Heart right ventricle (tissue), 16 donors: ENCODE data around the gene PPP1R15A. TPM values are rescaled to one million over a fixed set of nuclear protein-coding genes. Genes with fewer than 3 reads are reported as not detected.
A peak's percentile ranks its signal among the peaks of the same experiment; 100 is the strongest.

ENCODE experiments used
- ATAC-seq, 8 donors: fragments of 200-7000 bp; cut with Tn5 transposase; one replicate each; pipeline ENCODE4 v1.9.1; 2020; ENCODE audit warnings: mild to moderate bottlenecking in 8 of 8, moderate library complexity in 8 of 8, moderate number of reproducible peaks in 1 of 8
- DNase-seq, 2 donors: peaks; one replicate each; pipeline ENCODE4 v3.0.0-alpha.2; 2020
- H3K27ac ChIP-seq, 10 donors: fragments of 200-600 bp; sonication (generic) in 2 of 10; one replicate each; pipeline versions ENCODE4 v1.5.0 to v1.8.0; 2020 to 2022; ENCODE audit warnings: mild to moderate bottlenecking in 3 of 10
- H3K27me3 ChIP-seq, 7 donors: fragments of 200-600 bp; one replicate each; pipeline ENCODE4 v1.8.0; 2021 to 2022; ENCODE audit warnings: mild to moderate bottlenecking in 2 of 7
- H3K36me3 ChIP-seq, 9 donors: fragments of 200-600 bp; sonication (generic) in 1 of 9; one replicate each; pipeline versions ENCODE4 v1.5.0 to v1.8.0; 2020 to 2022; ENCODE audit warnings: mild to moderate bottlenecking in 2 of 9
- H3K4me1 ChIP-seq, 9 donors: fragments of 200-600 bp; sonication (generic) in 1 of 9; one replicate each; pipeline versions ENCODE4 v1.5.0 to v1.8.0; 2020 to 2022; ENCODE audit warnings: mild to moderate bottlenecking in 4 of 9
- H3K4me3 ChIP-seq, 10 donors: fragments of 200-600 bp; sonication (generic) in 2 of 10; one replicate each; pipeline versions ENCODE4 v1.5.0 to v1.8.0; 2020 to 2022; ENCODE audit warnings: mild to moderate bottlenecking in 7 of 10, moderate library complexity in 2 of 10
- H3K9me3 ChIP-seq, 11 donors: fragments of 200-600 bp in 10 of 11; sonication (generic) in 2 of 11; one replicate each; pipeline versions ENCODE4 v1.5.0 to v1.8.0; 2013 to 2022; ENCODE audit warnings: mild to moderate bottlenecking in 2 of 11, control low read depth in 1 of 11, moderate library complexity in 1 of 11
- WGBS, 2 donors: extraction: QIAGEN DNeasy Blood & Tissue Kit; methylation state at CpG; one replicate each; pipeline ENCODE4 v1.1.7; 2013; ENCODE audit warnings: inconsistent platforms in 1 of 2; 5-methylcytosine and 5-hydroxymethylcytosine counted together
- intact Hi-C, 10 donors: fragments of 100-400 bp; cut with DNase I; formaldehyde crosslinking; loops; one replicate each; pipeline versions ENCODE4 v1.11.1 to v1.14.2; 2022
- polyA plus RNA-seq, 2 donors: library from polyadenylated mRNA; stranded (reverse); fragments of 200-250 nt; gene quantifications; one replicate each; pipeline ENCODE4 v1.2.3, GENCODE V29; 2013
- total RNA-seq, 10 donors: library from RNA; stranded (reverse); fragmentation: NEBNext Ultra II Directional in 3 of 10; extraction: Animal tissue kit (Norgen Biotek cat#: 25700) in 3 of 10; gene quantifications; one replicate each; pipeline versions ENCODE4 v1.2.1 to v1.2.4, GENCODE V29; 2021 to 2023
- TF ChIP-seq, protein P1 (sequence below), 9 donors: fragments of 200-600 bp; sonication (generic) in 2 of 9; IDR thresholded peaks; one replicate each; pipeline versions ENCODE4 v1.5.0 to v1.8.0; 2021 to 2022; ENCODE audit warnings: antibody characterized with exemption in 9 of 9, mild to moderate bottlenecking in 5 of 9, moderate library complexity in 1 of 9
- donor health status: Arrhythmogenic right ventricular cardiomyopathy.
- donor health status: ischemic (EF 13 %, LVEDD 7.1; RV severe dilation, severe dysfunction).
- donor health status: healthy with polysubstance abuse.
- donor health status: DM: no; HTN: yes; CAD: no.
- donor health status: DM: no; HTN: no; CAD: no.
- donor health status: ischemic (EF 25% LVEDD 6.9; RV normal size, moderate dysfunction).
- donor health status: ischemic (EF 25% LVEDD 5.7; RV mildly dilated, moderate dysfunction).
- donor health status: healthy.
- donor health status: DM: yes; HTN: yes; CAD: no.
- donor health status: Ischemic cardiomyopathy.
- donor health status: ischemic (EF 35%, LVEDD 5.7; RV mildly dilated, moderate dysfunction).
- donor health status: nonischemic (EF 11% LVEDD 7.7; RV severe dilation, severe dysfunction).
- donor health status: DM: yes; HTN: yes; CAD: no.
- donor health status: PGD.
- donor health status: ischemic (EF 29% LVEDD 5.4; RV normal size, mild dysfunction).
- donor health status: nonischemic (EF 23%, LVEDD 6.1; RV moderate dilation, normal function).

The PPP1R15A gene
- total and polyA plus RNA-seq, 12 donors: 55.4 to 192 (median 73.7) TPM

DNA sequence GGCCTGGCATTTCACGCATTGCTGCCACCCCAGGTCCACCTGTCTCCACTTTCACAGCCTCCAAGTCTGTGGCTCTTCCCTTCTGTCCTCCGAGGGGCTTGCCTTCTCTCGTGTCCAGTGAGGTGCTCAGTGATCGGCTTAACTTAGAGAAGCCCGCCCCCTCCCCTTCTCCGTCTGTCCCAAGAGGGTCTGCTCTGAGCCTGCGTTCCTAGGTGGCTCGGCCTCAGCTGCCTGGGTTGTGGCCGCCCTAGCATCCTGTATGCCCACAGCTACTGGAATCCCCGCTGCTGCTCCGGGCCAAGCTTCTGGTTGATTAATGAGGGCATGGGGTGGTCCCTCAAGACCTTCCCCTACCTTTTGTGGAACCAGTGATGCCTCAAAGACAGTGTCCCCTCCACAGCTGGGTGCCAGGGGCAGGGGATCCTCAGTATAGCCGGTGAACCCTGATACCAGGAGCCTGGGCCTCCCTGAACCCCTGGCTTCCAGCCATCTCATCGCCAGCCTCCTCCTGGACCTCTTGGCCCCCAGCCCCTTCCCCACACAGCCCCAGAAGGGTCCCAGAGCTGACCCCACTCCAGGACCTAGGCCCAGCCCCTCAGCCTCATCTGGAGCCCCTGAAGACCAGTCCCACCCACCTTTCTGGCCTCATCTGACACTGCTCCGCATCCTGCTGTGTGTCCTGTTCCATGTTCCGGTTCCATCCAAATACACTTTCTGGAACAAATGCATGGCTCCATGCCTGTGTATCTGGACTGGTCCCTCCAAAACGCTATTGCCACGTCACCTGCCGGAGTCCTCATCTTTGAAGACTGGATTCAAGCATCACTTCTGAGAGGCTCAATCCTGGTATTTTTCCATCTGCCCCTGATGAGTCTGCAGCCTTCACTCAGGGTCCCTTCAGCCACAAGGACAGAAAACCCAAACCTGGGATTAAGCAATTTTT, 50.6 kb downstream of the PPP1R15A start:
- H3K4me3 ChIP-seq: no peak overlapping the region
- H3K36me3 ChIP-seq: peaks cover 0 to 60% (median 25%) of the 10 kb centered on the region in 9 donors
- 86% methylated on average over 18 of the region's 18 CpGs for WGBS, 2 donors
- H3K27me3 ChIP-seq: no peaks in the 10 kb centered on the region
- TF ChIP-seq, protein P1, sequence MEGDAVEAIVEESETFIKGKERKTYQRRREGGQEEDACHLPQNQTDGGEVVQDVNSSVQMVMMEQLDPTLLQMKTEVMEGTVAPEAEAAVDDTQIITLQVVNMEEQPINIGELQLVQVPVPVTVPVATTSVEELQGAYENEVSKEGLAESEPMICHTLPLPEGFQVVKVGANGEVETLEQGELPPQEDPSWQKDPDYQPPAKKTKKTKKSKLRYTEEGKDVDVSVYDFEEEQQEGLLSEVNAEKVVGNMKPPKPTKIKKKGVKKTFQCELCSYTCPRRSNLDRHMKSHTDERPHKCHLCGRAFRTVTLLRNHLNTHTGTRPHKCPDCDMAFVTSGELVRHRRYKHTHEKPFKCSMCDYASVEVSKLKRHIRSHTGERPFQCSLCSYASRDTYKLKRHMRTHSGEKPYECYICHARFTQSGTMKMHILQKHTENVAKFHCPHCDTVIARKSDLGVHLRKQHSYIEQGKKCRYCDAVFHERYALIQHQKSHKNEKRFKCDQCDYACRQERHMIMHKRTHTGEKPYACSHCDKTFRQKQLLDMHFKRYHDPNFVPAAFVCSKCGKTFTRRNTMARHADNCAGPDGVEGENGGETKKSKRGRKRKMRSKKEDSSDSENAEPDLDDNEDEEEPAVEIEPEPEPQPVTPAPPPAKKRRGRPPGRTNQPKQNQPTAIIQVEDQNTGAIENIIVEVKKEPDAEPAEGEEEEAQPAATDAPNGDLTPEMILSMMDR (IDR thresholded peaks at IDR 0.05): no peak
- peaks cover 0 to 13% (median 5%) of the 10 kb centered on the region in 9 donors for H3K4me1 ChIP-seq
- DNase-seq: no peak
- no peaks in the 10 kb centered on the region for H3K9me3 ChIP-seq
- intact Hi-C loops: no loop called here
- no peak overlapping the region for H3K27ac ChIP-seq
- peak in 1 of 8 donors; percentile 10 for ATAC-seq

DNA sequence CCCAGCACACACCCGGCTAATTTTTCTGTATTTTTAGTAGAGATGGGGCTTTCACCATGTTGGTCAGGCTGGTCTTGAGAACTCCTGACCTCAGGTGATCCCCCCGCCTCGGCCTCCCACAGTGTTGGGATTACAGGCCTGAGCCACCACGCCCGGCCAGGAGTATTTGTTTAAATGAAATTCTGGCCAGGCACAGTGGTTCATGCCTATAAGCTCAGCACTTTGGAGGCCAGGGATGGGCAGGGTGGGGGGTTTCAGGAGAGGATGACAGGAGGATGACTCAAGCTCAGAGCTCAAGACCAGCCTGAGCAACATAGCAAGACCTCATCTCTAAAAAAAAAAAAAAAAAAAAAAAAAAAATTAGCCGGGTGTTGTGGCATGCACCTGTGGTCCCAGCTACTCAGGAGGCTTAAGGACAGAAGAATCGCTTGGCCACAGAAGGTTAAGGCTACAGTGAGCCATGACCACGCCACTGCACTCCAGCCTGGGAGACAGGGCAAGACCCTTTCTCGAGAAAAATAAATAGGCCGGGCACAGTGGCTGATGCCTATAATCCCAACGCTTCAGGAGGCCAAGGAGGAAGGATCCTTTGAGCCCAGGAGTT, 53.1 kb downstream of the PPP1R15A start:
- peaks cover 0 to 35% (median 16%) of the 10 kb centered on the region in 9 donors for H3K36me3 ChIP-seq
- H3K27ac ChIP-seq: no peak overlapping the region
- ATAC-seq: no peak
- TF ChIP-seq, protein P1 (IDR thresholded peaks at IDR 0.05): no peak
- H3K9me3 ChIP-seq: no peaks in the 10 kb centered on the region
- H3K27me3 ChIP-seq: no peaks in the 10 kb centered on the region
- H3K4me3 ChIP-seq: no peak overlapping the region
- peaks cover 0 to 13% (median 5%) of the 10 kb centered on the region in 9 donors for H3K4me1 ChIP-seq
- no peak for DNase-seq
- intact Hi-C loops: no loop called here
- 88 to 91% methylated on average over 11 of the region's 11 CpGs for WGBS, 2 donors

Other genes starting within 250 kb of the PPP1R15A start
Only the 30 nearest of the 32 such genes appear.
- 10 to 100 TPM in 8 of 10 donors, 1 to 10 TPM in 2; 2.4 to 30.0 (median 12.8) TPM for gene DBP, start 235.0 kb upstream of the PPP1R15A start, total RNA-seq
- gene DBP, start 235.0 kb upstream of the PPP1R15A start, polyA plus RNA-seq: 10 to 100 TPM in 1 of 2 donors, 1 to 10 TPM in 1; 5.8 to 11.6 TPM
- 1 to 10 TPM; 1.8 to 9.6 (median 3.8) TPM for gene CA11, start 226.2 kb upstream of the PPP1R15A start, total RNA-seq
- gene CA11, start 226.2 kb upstream of the PPP1R15A start, polyA plus RNA-seq: 10 to 100 TPM in 1 of 2 donors, 1 to 10 TPM in 1; 3.2 to 24.5 TPM
- under 1 TPM in 6 of 10 donors, not detected in 4; 0.17 to 0.68 (median 0.28) TPM for gene NTN5, start 199.4 kb upstream of the PPP1R15A start, total RNA-seq
- gene NTN5, start 199.4 kb upstream of the PPP1R15A start, polyA plus RNA-seq: under 1 TPM; 0.17 to 0.37 TPM
- not detected for gene FUT2, start 176.4 kb upstream of the PPP1R15A start, total RNA-seq
- gene FUT2, start 176.4 kb upstream of the PPP1R15A start, polyA plus RNA-seq: under 1 TPM in 1 of 2 donors, not detected in 1; 0.07 TPM
- 1 to 10 TPM; 1.9 to 7.5 (median 3.4) TPM for gene MAMSTR, start 152.7 kb upstream of the PPP1R15A start, total RNA-seq
- 1 to 10 TPM; 2.4 to 6.4 TPM for gene MAMSTR, start 152.7 kb upstream of the PPP1R15A start, polyA plus RNA-seq
- 10 to 100 TPM; 13.6 to 23.5 (median 15.4) TPM for gene RASIP1, start 131.8 kb upstream of the PPP1R15A start, total RNA-seq
- gene RASIP1, start 131.8 kb upstream of the PPP1R15A start, polyA plus RNA-seq: 10 to 100 TPM; 19.9 to 27.3 TPM
- under 1 TPM in 9 of 10 donors, not detected in 1; 0.12 to 0.95 (median 0.68) TPM for gene IZUMO1, start 125.5 kb upstream of the PPP1R15A start, total RNA-seq
- 1 to 10 TPM in 1 of 2 donors, under 1 TPM in 1; 0.39 to 1.3 TPM for gene IZUMO1, start 125.5 kb upstream of the PPP1R15A start, polyA plus RNA-seq
- gene FUT1, start 119.8 kb upstream of the PPP1R15A start, total RNA-seq: 1 to 10 TPM; 1.8 to 5.7 (median 2.7) TPM
- gene FUT1, start 119.8 kb upstream of the PPP1R15A start, polyA plus RNA-seq: 1 to 10 TPM; 2.2 to 5.4 TPM
- not detected for gene FGF21, start 116.9 kb upstream of the PPP1R15A start, total RNA-seq
- gene FGF21, start 116.9 kb upstream of the PPP1R15A start, polyA plus RNA-seq: not detected
- 10 to 100 TPM; 49.9 to 77.8 (median 65.2) TPM for gene BCAT2, start 61.4 kb upstream of the PPP1R15A start, total RNA-seq
- gene BCAT2, start 61.4 kb upstream of the PPP1R15A start, polyA plus RNA-seq: 10 to 100 TPM; 43.7 to 96.7 TPM
- gene HSD17B14, start 35.9 kb upstream of the PPP1R15A start, total RNA-seq: 1 to 10 TPM; 1.1 to 5.3 (median 3.1) TPM
- gene HSD17B14, start 35.9 kb upstream of the PPP1R15A start, polyA plus RNA-seq: 1 to 10 TPM; 2.4 to 2.7 TPM
- 10 to 100 TPM; 18.5 to 70.6 (median 25.1) TPM for gene PLEKHA4, start 3.8 kb upstream of the PPP1R15A start, total RNA-seq
- gene PLEKHA4, start 3.8 kb upstream of the PPP1R15A start, polyA plus RNA-seq: 10 to 100 TPM; 29.3 to 29.5 TPM
- gene TULP2, start 26.3 kb downstream of the PPP1R15A start, total RNA-seq: under 1 TPM in 5 of 10 donors, not detected in 5; 0.15 to 0.69 (median 0.49) TPM
- under 1 TPM in 1 of 2 donors, not detected in 1; 0.22 TPM for gene TULP2, start 26.3 kb downstream of the PPP1R15A start, polyA plus RNA-seq
- 100 to 1,000 TPM; 227 to 452 (median 311) TPM for gene NUCB1, start 27.9 kb downstream of the PPP1R15A start, total RNA-seq
- gene NUCB1, start 27.9 kb downstream of the PPP1R15A start, polyA plus RNA-seq: 100 to 1,000 TPM; 170 to 294 TPM
- gene DHDH, start 61.3 kb downstream of the PPP1R15A start, total RNA-seq: under 1 TPM in 1 of 10 donors, not detected in 9; 0.51 TPM
- under 1 TPM in 1 of 2 donors, not detected in 1; 0.17 TPM for gene DHDH, start 61.3 kb downstream of the PPP1R15A start, polyA plus RNA-seq
- gene BAX, start 82.5 kb downstream of the PPP1R15A start, total RNA-seq: 10 to 100 TPM; 11.5 to 41.5 (median 19.5) TPM
- 10 to 100 TPM; 17.6 to 37.4 TPM for gene BAX, start 82.5 kb downstream of the PPP1R15A start, polyA plus RNA-seq
- 1,000 to 10,000 TPM in 2 of 10 donors, 100 to 1,000 TPM in 8; 450 to 3,518 (median 637) TPM for gene FTL, start 92.9 kb downstream of the PPP1R15A start, total RNA-seq
- 1,000 to 10,000 TPM; 1,046 to 1,578 TPM for gene FTL, start 92.9 kb downstream of the PPP1R15A start, polyA plus RNA-seq
- 100 to 1,000 TPM; 139 to 245 (median 201) TPM for gene GYS1, start 120.9 kb downstream of the PPP1R15A start, total RNA-seq
- gene GYS1, start 120.9 kb downstream of the PPP1R15A start, polyA plus RNA-seq: 100 to 1,000 TPM; 114 to 128 TPM
- gene RUVBL2, start 121.5 kb downstream of the PPP1R15A start, total RNA-seq: 10 to 100 TPM; 40.1 to 60.4 (median 49.3) TPM
- 100 to 1,000 TPM in 1 of 2 donors, 10 to 100 TPM in 1; 60.1 to 108 TPM for gene RUVBL2, start 121.5 kb downstream of the PPP1R15A start, polyA plus RNA-seq
- not detected for gene LHB, start 144.7 kb downstream of the PPP1R15A start, total RNA-seq
- gene LHB, start 144.7 kb downstream of the PPP1R15A start, polyA plus RNA-seq: not detected
- gene CGB3, start 151.9 kb downstream of the PPP1R15A start, total RNA-seq: not detected
- not detected for gene CGB3, start 151.9 kb downstream of the PPP1R15A start, polyA plus RNA-seq
- not detected for gene CGB2, start 159.5 kb downstream of the PPP1R15A start, total RNA-seq
- gene CGB2, start 159.5 kb downstream of the PPP1R15A start, polyA plus RNA-seq: not detected
- not detected for gene CGB1, start 164.5 kb downstream of the PPP1R15A start, total RNA-seq
- not detected for gene CGB1, start 164.5 kb downstream of the PPP1R15A start, polyA plus RNA-seq
- not detected for gene CGB5, start 171.4 kb downstream of the PPP1R15A start, total RNA-seq
- not detected for gene CGB5, start 171.4 kb downstream of the PPP1R15A start, polyA plus RNA-seq
- not detected for gene CGB8, start 176.7 kb downstream of the PPP1R15A start, total RNA-seq
- not detected for gene CGB8, start 176.7 kb downstream of the PPP1R15A start, polyA plus RNA-seq
- gene CGB7, start 185.3 kb downstream of the PPP1R15A start, total RNA-seq: not detected
- gene CGB7, start 185.3 kb downstream of the PPP1R15A start, polyA plus RNA-seq: under 1 TPM; 0.14 to 0.37 TPM
- 1 to 10 TPM in 1 of 10 donors, under 1 TPM in 2, not detected in 7; 0.28 to 1.1 (median 0.71) TPM for gene NTF4, start 192.4 kb downstream of the PPP1R15A start, total RNA-seq
- 1 to 10 TPM in 1 of 2 donors, under 1 TPM in 1; 0.06 to 1.6 TPM for gene NTF4, start 192.4 kb downstream of the PPP1R15A start, polyA plus RNA-seq
- 1 to 10 TPM in 2 of 10 donors, under 1 TPM in 7, not detected in 1; 0.11 to 4.8 (median 0.26) TPM for gene KCNA7, start 200.3 kb downstream of the PPP1R15A start, total RNA-seq
- gene KCNA7, start 200.3 kb downstream of the PPP1R15A start, polyA plus RNA-seq: 1 to 10 TPM in 1 of 2 donors, under 1 TPM in 1; 0.04 to 1.5 TPM
- gene SNRNP70, start 213.0 kb downstream of the PPP1R15A start, total RNA-seq: 100 to 1,000 TPM in 3 of 10 donors, 10 to 100 TPM in 7; 75.2 to 157 (median 88.4) TPM
- 100 to 1,000 TPM; 114 to 330 TPM for gene SNRNP70, start 213.0 kb downstream of the PPP1R15A start, polyA plus RNA-seq
- gene LIN7B, start 241.9 kb downstream of the PPP1R15A start, total RNA-seq: 10 to 100 TPM; 17.6 to 26.7 (median 23.0) TPM
- gene LIN7B, start 241.9 kb downstream of the PPP1R15A start, polyA plus RNA-seq: 10 to 100 TPM; 25.9 to 38.5 TPM